B cell (primary cell): ENCODE results near the gene OR51A4.
"Not testable (repeated sequence)": the region's sequence is repeated elsewhere in the genome, so short reads cannot be mapped to it uniquely, and the experiment has no call there.

Experiments used
- EZH2 ChIP-seq: IDR thresholded peaks from 2 replicates; pipeline ENCODE4 v1.6.1; 2012; ENCODE audit warnings: borderline replicate concordance, low read depth, mild to moderate bottlenecking, moderate library complexity, low read length; ENCODE audit not compliant: insufficient read depth, poor library complexity, severe bottlenecking
- TF ChIP-seq, protein P1 (sequence below): fragments of 200-600 bp; IDR thresholded peaks from one replicate; pipeline ENCODE4 v1.8.0; 2022; ENCODE audit warnings: antibody characterized with exemption, mild to moderate bottlenecking

DNA sequence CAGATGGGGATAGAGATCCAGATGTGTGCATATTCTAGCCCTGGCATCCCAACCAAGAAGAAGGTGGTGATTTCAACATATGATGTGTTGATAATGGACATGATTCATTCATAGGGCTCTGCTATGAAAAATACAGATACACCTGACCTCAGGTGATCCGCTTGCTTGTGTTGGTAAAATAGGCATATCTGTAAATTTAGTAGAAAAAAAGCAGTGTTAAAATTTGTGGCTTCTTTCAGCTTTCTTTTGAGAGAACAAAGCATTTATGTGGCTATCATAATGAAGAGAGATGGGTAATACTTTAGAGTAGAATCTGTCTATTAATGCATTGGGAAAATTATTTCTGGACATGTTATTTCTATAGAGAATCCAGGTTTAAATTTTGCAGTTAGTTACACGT, 8.2 kb upstream of the OR51A4 start, which contains the start of gene OR51A2:
- TF ChIP-seq, protein P1, sequence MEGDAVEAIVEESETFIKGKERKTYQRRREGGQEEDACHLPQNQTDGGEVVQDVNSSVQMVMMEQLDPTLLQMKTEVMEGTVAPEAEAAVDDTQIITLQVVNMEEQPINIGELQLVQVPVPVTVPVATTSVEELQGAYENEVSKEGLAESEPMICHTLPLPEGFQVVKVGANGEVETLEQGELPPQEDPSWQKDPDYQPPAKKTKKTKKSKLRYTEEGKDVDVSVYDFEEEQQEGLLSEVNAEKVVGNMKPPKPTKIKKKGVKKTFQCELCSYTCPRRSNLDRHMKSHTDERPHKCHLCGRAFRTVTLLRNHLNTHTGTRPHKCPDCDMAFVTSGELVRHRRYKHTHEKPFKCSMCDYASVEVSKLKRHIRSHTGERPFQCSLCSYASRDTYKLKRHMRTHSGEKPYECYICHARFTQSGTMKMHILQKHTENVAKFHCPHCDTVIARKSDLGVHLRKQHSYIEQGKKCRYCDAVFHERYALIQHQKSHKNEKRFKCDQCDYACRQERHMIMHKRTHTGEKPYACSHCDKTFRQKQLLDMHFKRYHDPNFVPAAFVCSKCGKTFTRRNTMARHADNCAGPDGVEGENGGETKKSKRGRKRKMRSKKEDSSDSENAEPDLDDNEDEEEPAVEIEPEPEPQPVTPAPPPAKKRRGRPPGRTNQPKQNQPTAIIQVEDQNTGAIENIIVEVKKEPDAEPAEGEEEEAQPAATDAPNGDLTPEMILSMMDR, result not testable (repeated sequence)
- TF ChIP-seq EZH2, result not testable (repeated sequence)
